OCI-LY7 (cell line): ENCODE results near the gene KCTD21.

Experiments
- CTCF ChIP-seq: fragments of 200-600 bp; sonication (generic); conservative IDR thresholded peaks from 2 replicates; pipeline ENCODE4 v1.5.1; 2014; ENCODE audit warnings: mild to moderate bottlenecking, antibody characterized with exemption, low read length, moderate library complexity, mixed read lengths
- EZH2phosphoT487 ChIP-seq: fragments of 200-600 bp; sonication (generic); IDR thresholded peaks from 2 replicates; pipeline ENCODE4 v1.6.1; 2018; ENCODE audit warnings: low read depth, borderline replicate concordance, mild to moderate bottlenecking, mixed run types, antibody characterized with exemption, low read length, moderate library complexity, mixed read lengths

- TF ChIP-seq CTCF (no peak), EZH2phosphoT487 (no peak)
These were observed 36.5 kb upstream of the KCTD21 start for GRCh38 chr11:78224906-78225420.
